GM18873 (cell line): ENCODE data around the gene TOPBP1.
"Not testable (repeated sequence)": the region's sequence is repeated elsewhere in the genome, so short reads cannot be mapped to it uniquely, and the experiment has no call there.

Experiments used
- ATAC-seq: cut with Tn5 transposase; IDR thresholded peaks from one replicate; pipeline ENCODE4 v1.9.1; 2021; ENCODE audit warnings: mild to moderate bottlenecking, moderate library complexity, moderate number of reproducible peaks; ENCODE audit not compliant: unreplicated experiment, low FRiP score

Gene TOPBP1

DNA sequence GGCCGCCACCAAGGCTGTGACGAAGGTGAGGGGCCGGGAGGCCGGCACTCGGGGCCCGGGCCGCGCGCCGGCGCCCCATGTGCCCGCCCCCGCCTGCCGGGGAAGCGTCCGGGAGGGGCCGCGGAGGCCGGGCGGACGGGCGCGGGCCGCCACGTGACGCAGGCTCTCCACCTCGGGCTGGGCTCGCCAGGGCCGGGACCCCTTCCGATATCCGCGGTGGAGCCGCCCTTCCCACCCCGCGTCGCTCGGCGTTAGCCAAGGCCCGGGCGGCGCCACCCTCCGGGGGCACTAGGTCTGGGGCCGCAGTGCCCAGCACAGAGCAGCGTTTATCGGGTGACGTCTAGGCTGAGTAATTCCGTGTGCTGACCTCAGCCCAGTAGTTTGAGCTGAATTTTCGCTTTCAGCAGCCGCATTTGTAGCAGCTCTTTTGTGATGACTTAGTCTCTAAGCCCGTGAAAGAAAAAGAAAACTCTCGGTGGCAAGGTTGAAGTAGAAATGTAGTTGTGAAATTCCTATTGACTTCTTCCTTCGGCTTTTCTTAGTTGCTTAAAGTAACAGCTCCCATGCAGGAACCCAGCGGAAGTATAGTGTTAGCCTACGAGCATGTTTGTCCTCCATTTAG lies 87.4 kb downstream of the TOPBP1 start:
- peak; percentile 30 for ATAC-seq

- peak; percentile 9 for ATAC-seq
These were observed 88.0 kb downstream of the TOPBP1 start, which contains the start of gene CDV3 for GRCh38 chr3:133573629-133574194. CDV3 (plus strand) TSS chr3:133573686; CDS start chr3:133574045, 359 bp downstream.

GRCh38 chr3:133573054-133573628 lies 88.6 kb downstream of the TOPBP1 start:
- ATAC-seq = peak; percentile 77

GRCh38 chr3:133572158-133573053 lies 89.3 kb downstream of the TOPBP1 start:
- no peak for ATAC-seq

DNA sequence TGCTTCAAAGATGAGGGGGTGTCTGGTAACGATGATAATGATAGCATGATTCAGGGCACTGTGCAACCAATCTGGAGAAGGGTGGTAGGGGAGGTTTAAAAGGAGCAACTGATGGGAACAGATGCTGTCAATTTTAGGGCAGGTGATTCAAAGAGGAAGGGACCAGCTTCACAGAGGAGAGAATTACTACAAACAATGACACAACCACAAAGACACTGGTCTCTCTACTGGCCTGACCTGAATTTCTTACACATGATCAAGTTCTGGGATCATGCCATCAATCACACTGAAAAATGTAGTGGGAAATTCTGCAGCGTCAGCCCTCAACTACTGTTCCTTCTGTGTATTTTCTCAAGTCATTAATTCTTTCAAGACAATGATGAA lies 90.8 kb downstream of the TOPBP1 start:
- ATAC-seq = no peak

DNA sequence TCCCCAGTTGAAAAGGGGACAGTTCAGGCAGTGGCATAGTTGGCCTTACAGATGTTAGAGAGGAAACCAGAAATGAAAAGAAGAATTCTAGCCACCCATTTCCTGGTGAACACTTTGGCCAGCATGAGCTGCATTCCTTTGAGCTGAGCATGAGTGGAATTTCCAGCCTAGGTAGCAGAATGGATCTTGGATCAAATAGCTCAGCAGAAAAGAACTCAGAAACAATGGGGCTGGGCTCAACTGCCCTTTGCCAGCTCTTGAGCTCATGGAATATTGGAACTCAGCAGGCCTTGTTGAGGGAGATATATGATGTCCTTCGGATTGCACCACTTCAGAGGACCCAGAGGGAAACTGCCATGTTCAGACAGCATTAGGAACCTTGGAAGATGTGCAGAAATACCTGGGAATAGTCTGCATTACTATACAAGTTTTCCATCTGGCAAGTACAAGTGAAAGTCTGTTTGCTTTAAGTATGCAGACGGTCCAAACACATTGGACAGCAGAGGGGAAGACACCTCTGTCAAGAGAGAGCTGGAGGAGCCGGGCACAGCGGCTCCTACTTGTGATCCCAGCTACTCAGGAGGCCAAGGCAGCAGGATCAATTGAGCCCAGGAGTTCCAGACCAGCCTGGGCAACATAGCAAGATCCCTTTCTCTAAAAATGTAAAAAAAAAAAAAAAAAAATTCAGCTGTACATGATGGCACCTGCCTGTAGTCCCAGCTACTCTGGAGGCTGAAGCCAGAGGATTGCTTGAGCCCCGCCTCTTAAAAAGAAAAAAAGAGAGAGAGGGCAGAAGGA lies 91.4 kb downstream of the TOPBP1 start:
- ATAC-seq = no peak

- no peak for ATAC-seq
These were observed 93.3 kb downstream of the TOPBP1 start for GRCh38 chr3:133568294-133569014.

GRCh38 chr3:133563816-133564215 lies 97.9 kb downstream of the TOPBP1 start:
- no peak for ATAC-seq

DNA sequence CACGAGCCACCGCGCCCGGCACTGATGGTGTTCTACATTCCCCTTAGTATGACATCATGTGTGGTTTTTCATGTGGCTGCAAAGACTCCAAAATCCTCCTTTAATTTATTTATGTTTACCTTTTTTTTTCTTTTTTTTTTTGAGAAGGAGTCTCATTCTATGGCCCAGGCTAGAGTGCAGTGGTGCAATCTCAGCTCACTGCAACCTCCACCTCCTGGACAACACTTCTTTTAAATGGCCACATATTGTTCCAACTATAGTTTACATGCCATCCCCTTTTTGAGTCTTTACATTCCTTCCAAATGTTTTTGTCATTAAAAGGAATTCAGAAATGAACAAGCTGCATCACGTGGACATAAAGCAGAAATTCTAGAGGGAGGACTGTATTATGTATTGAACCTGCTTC lies 98.6 kb downstream of the TOPBP1 start:
- ATAC-seq = no peak

- no peak for ATAC-seq
These were observed 99.4 kb downstream of the TOPBP1 start for GRCh38 chr3:133562376-133562775.

DNA sequence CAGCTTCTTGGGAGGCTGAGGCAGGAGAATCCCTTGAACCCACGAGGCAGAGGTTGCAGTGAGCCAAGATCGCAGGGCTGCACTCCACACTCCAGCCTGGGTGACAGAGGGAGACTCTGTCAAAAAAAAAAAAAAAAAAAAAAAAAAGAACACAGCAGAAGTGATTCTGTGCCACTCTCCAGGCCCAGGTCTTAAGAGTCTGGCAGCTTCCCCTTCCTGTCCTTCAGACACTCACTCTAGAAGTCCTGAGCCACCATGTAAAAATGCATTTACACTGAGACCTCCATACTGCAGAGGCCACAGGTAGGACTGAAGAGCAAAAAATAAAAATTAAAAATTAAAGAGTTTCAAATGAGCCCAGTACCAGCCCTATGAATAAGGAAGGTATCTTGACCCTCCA lies 100.1 kb downstream of the TOPBP1 start:
- ATAC-seq = no peak

DNA sequence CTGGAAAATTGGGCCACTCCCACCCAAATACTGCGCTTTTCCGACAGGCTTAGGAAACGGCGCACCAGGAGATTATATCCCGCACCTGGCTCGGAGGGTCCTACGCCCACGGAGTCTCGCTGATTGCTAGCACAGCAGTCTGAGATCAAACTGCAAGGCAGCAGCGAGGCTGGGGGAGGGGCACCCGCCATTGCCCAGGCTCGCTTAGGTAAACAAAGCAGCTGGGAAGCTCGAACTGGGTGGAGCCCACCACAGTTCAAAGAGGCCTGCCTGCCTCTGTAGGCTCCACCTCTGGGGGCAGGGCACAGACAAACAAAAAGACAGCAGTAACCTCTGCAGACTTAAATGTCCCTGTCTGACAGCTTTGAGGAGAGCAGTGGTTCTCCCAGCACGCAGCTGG lies 110.2 kb downstream of the TOPBP1 start:
- ATAC-seq = not testable (repeated sequence)
